GM19395 (cell line): Measurements from ENCODE around the gene RTN4RL2.

Source experiments
- ATAC-seq: cut with Tn5 transposase; IDR thresholded peaks from one replicate; pipeline ENCODE4 v1.9.1; 2021; ENCODE audit warnings: mild to moderate bottlenecking, moderate library complexity; ENCODE audit not compliant: unreplicated experiment

The RTN4RL2 gene

GRCh38 chr11:57460022-57460757, at the start of gene RTN4RL2:
Gene RTN4RL2, plus strand, starts transcription at chr11:57460528. Its CDS starts 338 bp downstream, at chr11:57460866.
- no peak for ATAC-seq

- no peak for ATAC-seq
Observed at GRCh38 chr11:57413681-57414080, 46.6 kb upstream of the RTN4RL2 start.

GRCh38 chr11:57414612-57415212, 45.6 kb upstream of the RTN4RL2 start:
- ATAC-seq = no peak

GRCh38 chr11:57416436-57416835, 43.9 kb upstream of the RTN4RL2 start:
- ATAC-seq = no peak

GRCh38 chr11:57417056-57417455, 43.3 kb upstream of the RTN4RL2 start:
- ATAC-seq = no peak

GRCh38 chr11:57418131-57418530, 42.2 kb upstream of the RTN4RL2 start:
- ATAC-seq = no peak

- ATAC-seq = no peak
Observed at GRCh38 chr11:57419146-57419545, 41.2 kb upstream of the RTN4RL2 start.

- no peak for ATAC-seq
Observed at GRCh38 chr11:57421066-57421465, 39.3 kb upstream of the RTN4RL2 start.

GRCh38 chr11:57421805-57422204, 38.5 kb upstream of the RTN4RL2 start:
- no peak for ATAC-seq

GRCh38 chr11:57422669-57423068, 37.7 kb upstream of the RTN4RL2 start:
- ATAC-seq = no peak

GRCh38 chr11:57424137-57424791, 36.1 kb upstream of the RTN4RL2 start:
- ATAC-seq = no peak

GRCh38 chr11:57424792-57425564, 35.4 kb upstream of the RTN4RL2 start:
- peak; percentile 89 for ATAC-seq

GRCh38 chr11:57425565-57426438, 34.5 kb upstream of the RTN4RL2 start:
- no peak for ATAC-seq

GRCh38 chr11:57426439-57426928, 33.8 kb upstream of the RTN4RL2 start:
- peak; percentile 3 for ATAC-seq

GRCh38 chr11:57426929-57427726, 33.2 kb upstream of the RTN4RL2 start, which contains the start of gene SLC43A3:
Gene SLC43A3, minus strand, starts transcription at chr11:57427121. Its CDS starts 949 bp downstream, at chr11:57426172.
- peak; percentile 62 for ATAC-seq

- ATAC-seq = no peak
Observed at GRCh38 chr11:57427727-57428082, 32.6 kb upstream of the RTN4RL2 start.

- ATAC-seq = no peak
Observed at GRCh38 chr11:57428643-57429042, 31.7 kb upstream of the RTN4RL2 start.

- ATAC-seq = no peak
Observed at GRCh38 chr11:57429946-57430345, 30.4 kb upstream of the RTN4RL2 start.

GRCh38 chr11:57430952-57431351, 29.4 kb upstream of the RTN4RL2 start:
- no peak for ATAC-seq
